Type B pancreatic cell (in vitro differentiated cells): ENCODE measurements around the gene PRR14. TPM values are rescaled to one million over a fixed set of nuclear protein-coding genes. Genes with fewer than 3 reads are reported as not detected.
"Not testable (repeated sequence)": the region's sequence is repeated elsewhere in the genome, so short reads cannot be mapped to it uniquely, and the experiment has no call there.

Experiments used
- DNase-seq: peaks from one replicate; pipeline ENCODE4 v3.0.0; 2021; ENCODE audit warnings: mixed read lengths; ENCODE audit not compliant: unreplicated experiment; ENCODE audit errors: extremely low spot score
- H3K27ac Mint-ChIP-seq: 2 replicates; pipeline ENCODE4 v1.8.0; 2021; ENCODE audit warnings: mild to moderate bottlenecking, mixed read lengths
- H3K27me3 Mint-ChIP-seq: 2 replicates; pipeline ENCODE4 v1.8.0; 2021; ENCODE audit warnings: mixed read lengths
- H3K36me3 Mint-ChIP-seq: 2 replicates; pipeline ENCODE4 v1.8.0; 2021; ENCODE audit warnings: mixed read lengths
- H3K4me1 Mint-ChIP-seq: one replicate; pipeline ENCODE4 v1.8.0; 2021; ENCODE audit warnings: mixed read lengths; ENCODE audit not compliant: unreplicated experiment
- H3K4me3 Mint-ChIP-seq: 2 replicates; pipeline ENCODE4 v1.8.0; 2021; ENCODE audit warnings: mild to moderate bottlenecking, mixed read lengths
- H3K9me3 Mint-ChIP-seq: 2 replicates; pipeline ENCODE4 v1.8.0; 2021; ENCODE audit warnings: mixed read lengths
- total RNA-seq: library from RNA; stranded (reverse); gene quantifications from 2 replicates; pipeline ENCODE4 v1.2.1, GENCODE V29; 2021; ENCODE audit warnings: low replicate concordance
- TF ChIP-seq, protein P1 (sequence below): fragments of 200-600 bp; sonication (generic); conservative IDR thresholded peaks from 2 replicates; pipeline ENCODE4 v1.5.0; 2021; ENCODE audit warnings: antibody characterized with exemption, mild to moderate bottlenecking

Gene PRR14
- total RNA-seq, 1 donor from 2014 or later: 45.0 TPM

DNA sequence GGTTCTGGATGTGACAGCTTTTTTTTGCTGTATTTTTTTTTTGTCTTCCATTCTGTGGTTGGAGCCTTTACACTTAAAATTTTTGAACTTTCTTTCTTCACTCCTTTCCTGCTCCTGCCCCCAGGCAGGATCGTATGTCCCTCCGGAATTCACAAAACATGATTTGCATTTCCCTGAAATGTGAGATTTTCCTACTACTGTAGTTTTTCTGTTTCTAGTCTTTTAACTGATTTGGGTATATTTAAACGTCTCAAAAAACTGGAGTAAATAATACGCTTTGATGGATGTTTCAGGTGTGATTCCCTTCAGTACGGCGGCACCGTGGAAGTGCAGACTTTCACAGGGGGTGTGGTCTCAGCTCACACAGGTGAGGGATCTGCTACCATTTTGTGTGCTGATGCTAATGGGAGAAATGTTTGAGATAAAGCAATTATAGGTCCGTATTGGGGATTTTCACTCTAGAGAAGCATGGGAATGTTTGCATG is 48.9 kb downstream of the PRR14 start:
- peak overlapping the region; percentile 100 for H3K27ac Mint-ChIP-seq
- TF ChIP-seq, protein P1, sequence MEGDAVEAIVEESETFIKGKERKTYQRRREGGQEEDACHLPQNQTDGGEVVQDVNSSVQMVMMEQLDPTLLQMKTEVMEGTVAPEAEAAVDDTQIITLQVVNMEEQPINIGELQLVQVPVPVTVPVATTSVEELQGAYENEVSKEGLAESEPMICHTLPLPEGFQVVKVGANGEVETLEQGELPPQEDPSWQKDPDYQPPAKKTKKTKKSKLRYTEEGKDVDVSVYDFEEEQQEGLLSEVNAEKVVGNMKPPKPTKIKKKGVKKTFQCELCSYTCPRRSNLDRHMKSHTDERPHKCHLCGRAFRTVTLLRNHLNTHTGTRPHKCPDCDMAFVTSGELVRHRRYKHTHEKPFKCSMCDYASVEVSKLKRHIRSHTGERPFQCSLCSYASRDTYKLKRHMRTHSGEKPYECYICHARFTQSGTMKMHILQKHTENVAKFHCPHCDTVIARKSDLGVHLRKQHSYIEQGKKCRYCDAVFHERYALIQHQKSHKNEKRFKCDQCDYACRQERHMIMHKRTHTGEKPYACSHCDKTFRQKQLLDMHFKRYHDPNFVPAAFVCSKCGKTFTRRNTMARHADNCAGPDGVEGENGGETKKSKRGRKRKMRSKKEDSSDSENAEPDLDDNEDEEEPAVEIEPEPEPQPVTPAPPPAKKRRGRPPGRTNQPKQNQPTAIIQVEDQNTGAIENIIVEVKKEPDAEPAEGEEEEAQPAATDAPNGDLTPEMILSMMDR: no peak
- peak overlapping the region; percentile 100 for H3K4me3 Mint-ChIP-seq
- peaks cover 7% of the 10 kb centered on the region for H3K4me1 Mint-ChIP-seq
- no peak for DNase-seq
- H3K27me3 Mint-ChIP-seq: no peaks in the 10 kb centered on the region
- H3K36me3 Mint-ChIP-seq: peaks cover 13% of the 10 kb centered on the region
- no peaks in the 10 kb centered on the region for H3K9me3 Mint-ChIP-seq

DNA sequence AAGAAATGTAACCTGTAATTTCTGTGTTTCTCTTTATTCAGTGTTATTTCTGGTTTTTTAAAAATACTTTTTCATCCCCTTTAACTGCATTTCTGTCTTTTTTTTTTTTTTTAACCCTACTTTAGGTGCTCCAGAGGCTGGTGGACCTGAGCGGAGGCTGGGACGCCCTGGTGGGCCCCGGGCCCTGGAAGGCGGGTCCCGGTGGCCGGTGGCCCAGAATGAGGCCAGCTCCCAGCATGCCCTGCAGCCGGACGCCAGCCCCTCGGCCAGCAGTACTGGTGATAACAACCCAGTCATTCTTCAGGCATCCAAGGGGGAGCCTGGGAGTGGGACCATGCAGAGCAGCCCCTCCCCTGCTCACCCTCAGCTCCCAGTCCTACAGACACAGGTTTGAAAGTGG is 49.7 kb downstream of the PRR14 start:
- no peaks in the 10 kb centered on the region for H3K27me3 Mint-ChIP-seq
- H3K4me1 Mint-ChIP-seq: peaks cover 7% of the 10 kb centered on the region
- no peaks in the 10 kb centered on the region for H3K9me3 Mint-ChIP-seq
- TF ChIP-seq, protein P1: no peak
- H3K36me3 Mint-ChIP-seq: peaks cover 13% of the 10 kb centered on the region
- no peak for DNase-seq
- peak overlapping the region; percentile 100 for H3K4me3 Mint-ChIP-seq
- peak overlapping the region; percentile 100 for H3K27ac Mint-ChIP-seq

DNA sequence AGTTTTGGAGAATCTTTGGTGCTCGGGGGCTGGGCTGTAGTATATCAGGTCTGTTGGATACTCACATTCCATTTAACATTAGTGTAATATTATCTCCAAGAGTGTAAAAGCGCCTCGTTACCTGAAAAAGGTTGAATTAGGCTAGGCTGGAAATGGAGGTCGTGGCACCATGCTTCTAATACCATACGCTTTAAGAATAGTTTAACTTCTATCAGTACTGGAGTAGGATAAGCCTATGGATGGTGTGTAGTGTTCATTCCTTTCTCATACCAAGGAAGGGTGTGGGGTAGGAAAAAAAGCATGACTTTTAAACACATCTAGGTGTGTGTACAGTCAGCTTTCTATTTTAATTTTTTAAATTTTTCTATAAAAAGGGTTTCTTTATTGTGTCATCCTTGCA is 50.2 kb downstream of the PRR14 start:
- H3K27me3 Mint-ChIP-seq: no peaks in the 10 kb centered on the region
- peak overlapping the region; percentile 95 for H3K27ac Mint-ChIP-seq
- peaks cover 13% of the 10 kb centered on the region for H3K36me3 Mint-ChIP-seq
- no peak for DNase-seq
- H3K4me3 Mint-ChIP-seq: peak overlapping the region; percentile 82
- H3K4me1 Mint-ChIP-seq: peaks cover 7% of the 10 kb centered on the region
- TF ChIP-seq, protein P1: no peak
- no peaks in the 10 kb centered on the region for H3K9me3 Mint-ChIP-seq

DNA sequence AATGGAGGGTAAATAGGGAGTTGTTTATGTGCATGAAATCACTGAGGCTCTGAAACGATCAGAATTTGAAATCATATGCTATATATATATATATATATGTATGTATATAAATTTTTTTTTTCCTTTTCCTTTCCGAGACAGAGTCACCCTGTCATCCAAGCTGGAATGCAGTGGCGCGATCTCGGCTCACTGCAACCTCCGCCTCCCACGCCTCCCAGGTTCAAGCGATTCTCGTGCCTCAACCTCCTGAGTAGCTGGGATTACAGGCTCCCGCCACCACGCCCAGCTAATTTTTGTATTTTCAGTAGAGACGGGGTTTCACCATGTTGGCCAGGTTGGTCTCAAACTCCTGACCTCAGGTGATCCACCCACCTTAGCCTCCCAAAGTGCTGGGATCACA is 52.3 kb downstream of the PRR14 start:
- H3K4me1 Mint-ChIP-seq, DNase-seq, H3K27me3 Mint-ChIP-seq, H3K27ac Mint-ChIP-seq, H3K4me3 Mint-ChIP-seq, H3K9me3 Mint-ChIP-seq: not testable (repeated sequence)
- peaks cover 23% of the 10 kb centered on the region for H3K36me3 Mint-ChIP-seq

DNA sequence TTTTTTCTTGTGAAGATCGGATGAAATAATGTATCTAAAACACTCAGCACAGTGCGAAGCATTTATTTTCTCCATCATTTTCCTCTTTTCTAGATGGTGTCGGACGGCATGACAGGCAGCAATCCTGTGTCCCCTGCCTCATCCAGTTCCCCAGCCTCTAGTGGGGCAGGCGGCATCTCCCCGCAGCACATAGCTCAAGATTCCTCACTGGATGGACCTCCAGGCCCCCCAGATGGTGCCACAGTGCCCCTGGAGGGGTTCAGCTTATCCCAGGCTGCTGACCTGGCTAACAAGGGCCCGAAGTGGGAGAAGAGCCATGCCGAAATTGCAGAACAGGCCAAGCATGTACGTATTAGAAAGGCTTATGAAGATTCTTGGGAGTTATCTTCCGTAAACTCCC is 53.2 kb downstream of the PRR14 start:
- H3K27ac Mint-ChIP-seq: no peak overlapping the region
- H3K4me1 Mint-ChIP-seq: peaks cover 7% of the 10 kb centered on the region
- TF ChIP-seq, protein P1: no peak
- H3K36me3 Mint-ChIP-seq: peaks cover 23% of the 10 kb centered on the region
- no peak for DNase-seq
- no peaks in the 10 kb centered on the region for H3K27me3 Mint-ChIP-seq
- H3K4me3 Mint-ChIP-seq: no peak overlapping the region
- H3K9me3 Mint-ChIP-seq: no peaks in the 10 kb centered on the region

Other genes starting within 250 kb of the PRR14 start
- 4.7 and 15.5 TPM in 2 replicates for gene ZNF771, start 243.4 kb upstream of the PRR14 start, total RNA-seq
- 41.8 and 62.1 TPM in 2 replicates for gene DCTPP1, start 220.9 kb upstream of the PRR14 start, total RNA-seq
- 58.6 and 84.8 TPM in 2 replicates for gene SEPHS2, start 205.1 kb upstream of the PRR14 start, total RNA-seq
- gene ITGAL, start 178.2 kb upstream of the PRR14 start, total RNA-seq: 0.33 and 0.48 TPM in 2 replicates
- gene ZNF768, start 124.4 kb upstream of the PRR14 start, total RNA-seq: 58.7 and 59.6 TPM in 2 replicates
- 9.3 and 11.4 TPM in 2 replicates for gene ZNF747, start 116.1 kb upstream of the PRR14 start, total RNA-seq
- 16.8 and 20.2 TPM in 2 replicates for gene ZNF764, start 92.6 kb upstream of the PRR14 start, total RNA-seq
- gene ZNF688, start 79.2 kb upstream of the PRR14 start, total RNA-seq: 9.8 and 14.3 TPM in 2 replicates
- 22.4 and 29.1 TPM in 2 replicates for gene ZNF785, start 65.3 kb upstream of the PRR14 start, total RNA-seq
- 8.1 and 14.9 TPM in 2 replicates for gene ZNF689, start 40.6 kb upstream of the PRR14 start, total RNA-seq
- 77.3 and 78.2 TPM in 2 replicates for gene FBRS, start 7.5 kb downstream of the PRR14 start, total RNA-seq
- 62.8 and 73.5 TPM in 2 replicates for gene SRCAP, start 48.2 kb downstream of the PRR14 start, total RNA-seq
- gene PHKG2, start 97.5 kb downstream of the PRR14 start, total RNA-seq: 41.5 and 42.4 TPM in 2 replicates
- 14.2 and 15.0 TPM in 2 replicates for gene CFAP119, start 111.1 kb downstream of the PRR14 start, total RNA-seq
- gene RNF40, start 111.4 kb downstream of the PRR14 start, total RNA-seq: 107 and 131 TPM in 2 replicates
- gene ZNF629, start 136.2 kb downstream of the PRR14 start, total RNA-seq: 26.9 and 35.5 TPM in 2 replicates
- 26.3 and 35.0 TPM in 2 replicates for gene BCL7C, start 243.1 kb downstream of the PRR14 start, total RNA-seq
- 2.5 and 3.1 TPM in 2 replicates for gene CTF1, start 245.7 kb downstream of the PRR14 start, total RNA-seq